Astrocyte of the spinal cord (primary cell): ENCODE measurements around the gene HTR2A.

Experiments
- DNase-seq: peaks from one replicate; pipeline ENCODE4 v3.0.0; 2011; ENCODE audit warnings: low read depth, low spot score
- H3K4me3 ChIP-seq: 2 replicates; pipeline ENCODE4 v1.5.1; 2011; ENCODE audit warnings: low read depth, mild to moderate bottlenecking, low read length, moderate library complexity
- in situ Hi-C: cut with HindIII; loops from 2 replicates; pipeline ENCODE4 v1.10.0; 2017; ENCODE audit warnings: low sequenced_read_pairs
- TF ChIP-seq, protein P1 (sequence below): IDR thresholded peaks from 2 replicates; pipeline ENCODE4 v1.5.1; 2012; ENCODE audit warnings: low read depth, mild to moderate bottlenecking, low read length, inconsistent platforms

Gene HTR2A

DNA sequence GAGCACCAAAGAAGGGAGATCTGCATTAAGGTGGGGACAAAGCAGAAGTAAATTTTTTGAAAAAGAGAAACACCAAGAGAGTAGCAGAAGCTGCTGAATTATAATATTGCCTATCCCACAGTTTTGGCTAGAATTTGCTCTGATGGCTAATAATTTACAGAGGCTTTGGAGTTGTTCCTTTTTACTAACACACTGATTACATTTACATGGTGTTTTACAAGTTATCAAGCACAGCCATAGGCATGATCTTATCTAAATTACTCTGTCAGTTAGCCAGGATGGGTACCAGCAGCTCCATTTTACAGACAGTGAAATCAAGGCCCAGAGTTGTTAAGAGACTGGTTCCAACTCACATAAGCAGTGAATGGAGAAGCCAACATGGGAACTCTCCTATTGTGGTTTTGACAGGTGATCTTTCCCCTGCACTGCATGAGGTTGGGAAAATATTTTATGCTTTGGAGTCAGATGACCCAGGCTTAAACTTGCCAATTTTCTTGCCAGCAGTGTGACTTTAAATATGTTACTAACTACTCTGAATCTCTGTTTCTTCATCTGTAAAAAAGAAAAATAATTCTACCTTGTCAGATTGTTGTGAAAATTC, 66.3 kb downstream of the HTR2A start:
- DNase-seq: no peak
- TF ChIP-seq, protein P1, sequence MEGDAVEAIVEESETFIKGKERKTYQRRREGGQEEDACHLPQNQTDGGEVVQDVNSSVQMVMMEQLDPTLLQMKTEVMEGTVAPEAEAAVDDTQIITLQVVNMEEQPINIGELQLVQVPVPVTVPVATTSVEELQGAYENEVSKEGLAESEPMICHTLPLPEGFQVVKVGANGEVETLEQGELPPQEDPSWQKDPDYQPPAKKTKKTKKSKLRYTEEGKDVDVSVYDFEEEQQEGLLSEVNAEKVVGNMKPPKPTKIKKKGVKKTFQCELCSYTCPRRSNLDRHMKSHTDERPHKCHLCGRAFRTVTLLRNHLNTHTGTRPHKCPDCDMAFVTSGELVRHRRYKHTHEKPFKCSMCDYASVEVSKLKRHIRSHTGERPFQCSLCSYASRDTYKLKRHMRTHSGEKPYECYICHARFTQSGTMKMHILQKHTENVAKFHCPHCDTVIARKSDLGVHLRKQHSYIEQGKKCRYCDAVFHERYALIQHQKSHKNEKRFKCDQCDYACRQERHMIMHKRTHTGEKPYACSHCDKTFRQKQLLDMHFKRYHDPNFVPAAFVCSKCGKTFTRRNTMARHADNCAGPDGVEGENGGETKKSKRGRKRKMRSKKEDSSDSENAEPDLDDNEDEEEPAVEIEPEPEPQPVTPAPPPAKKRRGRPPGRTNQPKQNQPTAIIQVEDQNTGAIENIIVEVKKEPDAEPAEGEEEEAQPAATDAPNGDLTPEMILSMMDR: no peak
- in situ Hi-C loops: no loop called here
- H3K4me3 ChIP-seq: no peak overlapping the region

DNA sequence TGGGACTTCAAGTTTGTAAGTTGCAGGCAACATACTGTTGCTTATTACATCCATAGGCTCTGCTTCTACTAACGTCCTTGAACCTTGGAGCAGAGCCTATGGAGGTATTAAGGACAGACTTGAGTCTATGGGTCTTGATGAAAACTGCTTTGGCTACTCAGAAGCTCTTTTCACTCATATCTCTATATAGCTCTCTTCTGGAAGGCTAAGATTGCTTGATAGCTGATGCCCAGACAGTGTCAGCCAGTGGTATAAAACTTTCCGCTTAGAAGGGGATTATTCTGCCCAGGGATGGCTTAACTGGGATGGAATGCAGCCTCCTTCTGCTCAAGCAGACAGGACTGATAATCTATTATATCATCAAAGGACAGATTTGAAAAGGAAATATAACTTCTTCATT, 74.3 kb downstream of the HTR2A start:
- no peak overlapping the region for H3K4me3 ChIP-seq
- in situ Hi-C loops: no loop called here
- DNase-seq: no peak
- TF ChIP-seq, protein P1: no peak

DNA sequence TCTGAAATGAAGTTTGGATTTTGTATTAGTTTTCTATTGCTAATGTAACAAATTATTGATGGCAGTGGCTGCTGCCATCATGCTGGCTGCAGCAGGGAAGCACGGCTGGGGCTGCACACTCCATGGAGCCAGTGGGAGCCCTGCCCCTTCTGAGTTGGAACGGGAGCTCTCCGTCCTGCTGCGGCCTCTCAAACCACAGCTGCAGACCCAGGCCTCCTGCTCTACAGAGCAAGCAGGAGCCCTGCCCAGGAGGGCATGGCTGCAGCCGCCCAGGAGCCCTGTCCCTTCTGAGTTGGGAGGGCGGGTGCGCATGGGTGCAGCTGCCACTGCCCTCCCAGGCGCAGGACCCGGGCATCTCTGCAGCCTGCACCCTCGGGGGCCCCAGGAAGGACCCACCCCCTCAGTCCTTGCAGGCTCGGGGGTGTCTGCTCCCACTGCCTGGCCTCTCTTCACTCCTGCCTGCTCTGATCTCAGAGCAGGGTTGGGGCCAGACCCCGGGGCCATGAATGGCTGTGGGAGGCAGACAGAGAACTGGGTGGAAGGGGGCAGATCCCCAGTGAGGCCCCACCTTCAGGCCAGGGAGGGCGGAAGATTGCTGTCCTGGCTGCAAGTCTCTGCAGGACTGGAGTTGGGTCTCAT, 78.9 kb downstream of the HTR2A start:
- H3K4me3 ChIP-seq: no peak overlapping the region
- TF ChIP-seq, protein P1: no peak
- in situ Hi-C loops: no loop called here
- DNase-seq: no peak

DNA sequence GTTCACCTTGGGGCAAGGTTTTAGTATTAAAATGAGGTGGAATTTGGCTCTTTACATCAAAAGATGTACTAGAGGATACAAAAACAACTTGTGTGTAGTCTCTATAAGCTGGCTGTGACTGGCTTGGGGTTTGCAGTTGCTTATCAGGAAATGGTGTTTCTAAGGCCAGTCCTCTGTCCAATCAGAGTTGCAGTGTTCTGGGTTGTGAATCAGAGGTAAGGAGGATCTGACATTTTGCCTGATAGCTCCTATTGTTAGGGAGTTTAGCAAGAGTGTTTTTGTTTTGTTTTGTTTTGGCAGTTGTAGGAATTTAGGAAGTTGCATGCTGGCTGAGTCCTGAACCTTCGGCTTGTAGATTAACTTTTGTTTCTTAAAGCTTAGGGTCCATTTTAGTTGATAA, 79.8 kb downstream of the HTR2A start:
- no peak overlapping the region for H3K4me3 ChIP-seq
- DNase-seq: no peak
- in situ Hi-C loops: no loop called here
- TF ChIP-seq, protein P1: no peak

DNA sequence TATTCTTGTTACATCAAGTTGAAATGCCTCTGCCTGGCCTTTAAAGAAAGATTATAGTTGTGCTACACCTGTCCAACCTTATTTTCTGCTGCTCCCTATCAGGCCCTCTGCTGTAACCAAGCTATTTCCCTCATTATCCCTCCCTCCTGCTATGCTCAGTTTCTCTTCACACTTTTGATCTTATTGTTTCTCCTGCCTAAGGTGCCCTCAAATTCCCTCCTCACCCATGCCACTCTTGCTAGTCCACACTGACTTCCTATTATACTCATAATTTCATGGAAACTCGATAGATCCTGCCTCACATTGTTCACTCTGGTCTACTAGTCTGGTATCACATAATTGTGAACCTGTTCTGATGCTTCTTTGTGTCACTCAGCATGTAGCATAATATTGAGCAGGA, 80.5 kb downstream of the HTR2A start:
- DNase-seq: no peak
- no peak overlapping the region for H3K4me3 ChIP-seq
- in situ Hi-C loops: no loop called here
- TF ChIP-seq, protein P1: no peak

DNA sequence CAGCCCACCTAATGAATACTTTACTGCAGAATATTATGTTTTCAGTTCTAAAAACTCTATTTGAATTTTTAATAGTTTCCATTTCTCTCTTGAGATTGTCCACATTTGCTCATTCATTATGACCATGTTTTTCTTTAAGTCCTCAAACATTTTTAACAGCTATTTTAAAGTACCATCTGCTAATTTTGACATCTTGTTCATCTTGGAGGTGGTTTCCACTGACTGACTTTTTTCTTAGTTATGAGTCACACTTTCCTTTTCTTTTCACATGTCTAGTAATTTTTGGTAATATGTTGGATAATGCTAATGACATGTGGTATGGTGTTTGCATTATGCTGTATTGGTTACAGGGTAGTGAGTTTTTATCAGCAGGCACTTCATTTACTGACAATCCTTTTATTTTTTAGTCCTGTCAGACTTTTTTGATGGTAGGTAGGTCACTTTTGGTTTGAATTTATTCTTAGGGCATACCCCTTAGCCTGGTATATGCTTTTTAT, 84.5 kb downstream of the HTR2A start:
- TF ChIP-seq, protein P1: no peak
- no peak overlapping the region for H3K4me3 ChIP-seq
- DNase-seq: no peak
- in situ Hi-C loops: no loop called here
